ENCODE data around the gene SECISBP2L. TPM values are rescaled to one million over a fixed set of nuclear protein-coding genes. Genes with fewer than 3 reads are reported as not detected.

The SECISBP2L gene
- total RNA-seq, 3 donors from 2014 or later = 49.2 to 70.6 (median 62.3) TPM

- TF ChIP-seq POLR2A (IDR thresholded peaks at IDR 0.05) = no peak
- no peak for TF ChIP-seq POLR2AphosphoS5 (IDR thresholded peaks at IDR 0.05)
- TF ChIP-seq CTCF (IDR thresholded peaks at IDR 0.05) = no peak
- H3K27me3 ChIP-seq = no peaks in the 10 kb centered on the region
- no peak overlapping the region for H3K4me3 ChIP-seq
- no peaks in the 10 kb centered on the region for H3K36me3 ChIP-seq
- intact Hi-C loops (cut with DNase I; ENCODE audit: low total_unique reads) = no loop called here
- H3K27ac ChIP-seq = no peak overlapping the region
- H3K4me1 ChIP-seq = no peaks in the 10 kb centered on the region
- no peak for DNase-seq (ENCODE audit: low spot score in 2 of 2)
- no peaks in the 10 kb centered on the region for H3K9me3 ChIP-seq
Observed at GRCh38 chr15:48967336-48967735, 78.9 kb downstream of the SECISBP2L start.

GRCh38 chr15:48966595-48967301 lies 79.5 kb downstream of the SECISBP2L start:
- H3K4me1 ChIP-seq = no peaks in the 10 kb centered on the region
- no peak for DNase-seq (ENCODE audit: low spot score in 2 of 2)
- no peak overlapping the region for H3K27ac ChIP-seq
- no peak for TF ChIP-seq CTCF (IDR thresholded peaks at IDR 0.05)
- TF ChIP-seq POLR2AphosphoS5 (IDR thresholded peaks at IDR 0.05) = no peak
- TF ChIP-seq POLR2A (IDR thresholded peaks at IDR 0.05) = no peak
- intact Hi-C loops (cut with DNase I; ENCODE audit: low total_unique reads) = no loop called here
- H3K9me3 ChIP-seq = no peaks in the 10 kb centered on the region
- H3K4me3 ChIP-seq = no peak overlapping the region
- no peaks in the 10 kb centered on the region for H3K36me3 ChIP-seq
- no peaks in the 10 kb centered on the region for H3K27me3 ChIP-seq

- no peak for DNase-seq (ENCODE audit: low spot score in 2 of 2)
- Histone ChIP-seq H3K4me1 (no peaks in the 10 kb centered on the region), H3K4me3 (no peak overlapping the region), H3K9me3 (no peaks in the 10 kb centered on the region), H3K36me3 (no peaks in the 10 kb centered on the region), H3K27me3 (no peaks in the 10 kb centered on the region), H3K27ac (no peak overlapping the region)
- no peak for TF ChIP-seq POLR2AphosphoS5 (IDR thresholded peaks at IDR 0.05)
- TF ChIP-seq POLR2A (IDR thresholded peaks at IDR 0.05) = no peak
- no peak for TF ChIP-seq CTCF (IDR thresholded peaks at IDR 0.05)
- intact Hi-C loops (cut with DNase I; ENCODE audit: low total_unique reads) = no loop called here
Observed at GRCh38 chr15:48965972-48966371, 80.3 kb downstream of the SECISBP2L start.

- H3K36me3 ChIP-seq = no peaks in the 10 kb centered on the region
- no peaks in the 10 kb centered on the region for H3K9me3 ChIP-seq
- H3K4me1 ChIP-seq = no peaks in the 10 kb centered on the region
- H3K27ac ChIP-seq = no peak overlapping the region
- intact Hi-C loops (cut with DNase I; ENCODE audit: low total_unique reads) = no loop called here
- no peaks in the 10 kb centered on the region for H3K27me3 ChIP-seq
- DNase-seq (ENCODE audit: low spot score in 2 of 2) = no peak
- no peak overlapping the region for H3K4me3 ChIP-seq
- TF ChIP-seq POLR2AphosphoS5 (IDR thresholded peaks at IDR 0.05) (no peak), POLR2A (IDR thresholded peaks at IDR 0.05) (no peak), CTCF (IDR thresholded peaks at IDR 0.05) (no peak)
Observed at GRCh38 chr15:48964898-48965297, 81.3 kb downstream of the SECISBP2L start.

GRCh38 chr15:48963524-48964113 lies 82.6 kb downstream of the SECISBP2L start, which contains the start of gene SHC4:
SHC4 (minus strand) TSS chr15:48963919; CDS start chr15:48963015, 904 bp downstream.
- Histone ChIP-seq H3K27me3 (no peaks in the 10 kb centered on the region), H3K9me3 (no peaks in the 10 kb centered on the region), H3K27ac (no peak within 1 kb of the TSS), H3K36me3 (no peaks in the 10 kb centered on the region), H3K4me1 (no peaks in the 10 kb centered on the region), H3K4me3 (peak within 1 kb of the TSS; percentile 44 to 78 (median 51))
- peak in 1 of 3 donors; percentile 22 for TF ChIP-seq POLR2AphosphoS5 (IDR thresholded peaks at IDR 0.05)
- no peak for TF ChIP-seq CTCF (IDR thresholded peaks at IDR 0.05)
- peak in 1 of 2 donors; percentile 56 for DNase-seq (ENCODE audit: low spot score in 2 of 2)
- intact Hi-C loops (cut with DNase I; ENCODE audit: low total_unique reads) = no loop called here
